ENCODE measurements around the gene UBE2O. TPM values are rescaled to one million over a fixed set of nuclear protein-coding genes. Genes with fewer than 3 reads are reported as not detected.

The UBE2O gene
- total RNA-seq, 1 donor from 2014 or later: 94.3 TPM

GRCh38 chr17:76422860-76423259, 30.1 kb downstream of the UBE2O start:
- no peak overlapping the region for H3K27ac Mint-ChIP-seq (ENCODE audit: unreplicated experiment)
- no peaks in the 10 kb centered on the region for H3K36me3 Mint-ChIP-seq (ENCODE audit: unreplicated experiment)
- H3K27me3 Mint-ChIP-seq (ENCODE audit: unreplicated experiment): no peaks in the 10 kb centered on the region
- peaks cover 7% of the 10 kb centered on the region for H3K9me3 Mint-ChIP-seq (ENCODE audit: unreplicated experiment)
- peaks cover 26% of the 10 kb centered on the region for H3K4me1 Mint-ChIP-seq (ENCODE audit: low read depth, unreplicated experiment)
- TF ChIP-seq, protein P1, sequence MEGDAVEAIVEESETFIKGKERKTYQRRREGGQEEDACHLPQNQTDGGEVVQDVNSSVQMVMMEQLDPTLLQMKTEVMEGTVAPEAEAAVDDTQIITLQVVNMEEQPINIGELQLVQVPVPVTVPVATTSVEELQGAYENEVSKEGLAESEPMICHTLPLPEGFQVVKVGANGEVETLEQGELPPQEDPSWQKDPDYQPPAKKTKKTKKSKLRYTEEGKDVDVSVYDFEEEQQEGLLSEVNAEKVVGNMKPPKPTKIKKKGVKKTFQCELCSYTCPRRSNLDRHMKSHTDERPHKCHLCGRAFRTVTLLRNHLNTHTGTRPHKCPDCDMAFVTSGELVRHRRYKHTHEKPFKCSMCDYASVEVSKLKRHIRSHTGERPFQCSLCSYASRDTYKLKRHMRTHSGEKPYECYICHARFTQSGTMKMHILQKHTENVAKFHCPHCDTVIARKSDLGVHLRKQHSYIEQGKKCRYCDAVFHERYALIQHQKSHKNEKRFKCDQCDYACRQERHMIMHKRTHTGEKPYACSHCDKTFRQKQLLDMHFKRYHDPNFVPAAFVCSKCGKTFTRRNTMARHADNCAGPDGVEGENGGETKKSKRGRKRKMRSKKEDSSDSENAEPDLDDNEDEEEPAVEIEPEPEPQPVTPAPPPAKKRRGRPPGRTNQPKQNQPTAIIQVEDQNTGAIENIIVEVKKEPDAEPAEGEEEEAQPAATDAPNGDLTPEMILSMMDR (IDR thresholded peaks at IDR 0.05; ENCODE audit: partially characterized antibody, unreplicated experiment): no peak
- DNase-seq: no peak
- H3K4me3 Mint-ChIP-seq (ENCODE audit: unreplicated experiment): no peak overlapping the region

DNA sequence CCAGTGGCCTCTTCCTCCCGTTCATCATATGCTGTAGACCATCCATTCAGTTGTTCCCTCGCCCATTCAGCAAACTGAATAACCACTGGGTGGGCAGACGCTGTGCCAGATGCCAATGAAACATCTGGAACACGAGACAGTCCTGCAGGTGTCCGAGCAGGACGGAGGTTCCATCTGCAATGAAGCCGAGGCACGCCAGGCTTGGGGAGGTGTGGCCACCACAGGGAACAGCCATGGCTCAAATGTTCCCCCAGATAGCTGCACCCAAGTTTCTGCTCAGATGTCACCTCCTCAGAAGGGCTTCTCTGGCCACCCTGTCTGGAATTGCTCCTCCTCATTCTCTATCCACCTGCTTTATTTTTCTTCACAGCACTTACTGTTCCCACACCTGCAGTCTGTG, 30.5 kb downstream of the UBE2O start:
- peak overlapping the region; percentile 72 for H3K27ac Mint-ChIP-seq (ENCODE audit: unreplicated experiment)
- H3K4me3 Mint-ChIP-seq (ENCODE audit: unreplicated experiment): no peak overlapping the region
- peaks cover 28% of the 10 kb centered on the region for H3K4me1 Mint-ChIP-seq (ENCODE audit: low read depth, unreplicated experiment)
- no peak for DNase-seq
- H3K27me3 Mint-ChIP-seq (ENCODE audit: unreplicated experiment): no peaks in the 10 kb centered on the region
- peaks cover 7% of the 10 kb centered on the region for H3K9me3 Mint-ChIP-seq (ENCODE audit: unreplicated experiment)
- TF ChIP-seq, protein P1 (IDR thresholded peaks at IDR 0.05; ENCODE audit: partially characterized antibody, unreplicated experiment): no peak
- no peaks in the 10 kb centered on the region for H3K36me3 Mint-ChIP-seq (ENCODE audit: unreplicated experiment)

GRCh38 chr17:76421044-76421407, 31.9 kb downstream of the UBE2O start:
- Mint-ChIP-seq H3K27me3 (ENCODE audit: unreplicated experiment) (no peaks in the 10 kb centered on the region), H3K36me3 (ENCODE audit: unreplicated experiment) (no peaks in the 10 kb centered on the region), H3K4me1 (ENCODE audit: low read depth, unreplicated experiment) (peaks cover 30% of the 10 kb centered on the region), H3K4me3 (ENCODE audit: unreplicated experiment) (no peak overlapping the region), H3K9me3 (ENCODE audit: unreplicated experiment) (peaks cover 7% of the 10 kb centered on the region), H3K27ac (ENCODE audit: unreplicated experiment) (peak overlapping the region; percentile 62)
- TF ChIP-seq, protein P1 (IDR thresholded peaks at IDR 0.05; ENCODE audit: partially characterized antibody, unreplicated experiment): no peak
- DNase-seq: no peak

DNA sequence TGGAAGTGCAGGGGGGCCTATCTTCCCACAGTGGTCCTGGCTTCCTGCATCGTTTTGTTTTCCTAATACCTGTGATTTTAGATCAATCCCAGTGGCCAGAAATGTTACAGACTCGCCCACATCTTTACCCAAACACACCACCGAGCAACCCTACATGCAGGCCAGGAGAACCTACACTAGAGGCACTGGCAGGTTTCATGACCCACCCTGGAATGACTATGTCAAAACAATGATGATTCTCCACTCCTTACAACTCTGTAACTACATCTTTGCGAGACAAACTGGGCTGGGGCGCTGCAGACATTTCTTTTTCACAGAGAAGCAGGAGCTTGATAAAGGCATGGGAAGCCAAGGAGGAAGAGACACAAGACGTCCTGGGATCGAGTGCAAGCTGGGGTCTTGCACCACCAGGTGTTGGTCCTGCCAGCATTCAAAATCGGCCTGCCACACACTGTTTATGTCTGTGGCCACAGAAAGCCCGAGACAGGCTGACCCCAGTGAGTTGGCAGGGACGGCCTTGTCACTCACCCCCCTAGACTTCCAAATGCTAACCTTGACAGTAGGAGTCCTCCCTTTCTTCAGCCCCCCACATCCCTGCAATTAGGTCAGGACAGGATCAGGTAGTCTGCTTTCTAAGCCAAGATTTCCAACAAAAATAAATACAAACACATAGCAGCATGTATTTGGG, 32.5 kb downstream of the UBE2O start:
- Mint-ChIP-seq H3K36me3 (ENCODE audit: unreplicated experiment) (no peaks in the 10 kb centered on the region), H3K4me3 (ENCODE audit: unreplicated experiment) (peak overlapping the region; percentile 14), H3K4me1 (ENCODE audit: low read depth, unreplicated experiment) (peaks cover 30% of the 10 kb centered on the region), H3K27me3 (ENCODE audit: unreplicated experiment) (no peaks in the 10 kb centered on the region), H3K9me3 (ENCODE audit: unreplicated experiment) (peaks cover 7% of the 10 kb centered on the region), H3K27ac (ENCODE audit: unreplicated experiment) (peak overlapping the region; percentile 65)
- TF ChIP-seq, protein P1 (IDR thresholded peaks at IDR 0.05; ENCODE audit: partially characterized antibody, unreplicated experiment): no peak
- no peak for DNase-seq

GRCh38 chr17:76419576-76420260, 33.2 kb downstream of the UBE2O start:
- peaks cover 37% of the 10 kb centered on the region for H3K4me1 Mint-ChIP-seq (ENCODE audit: low read depth, unreplicated experiment)
- no peak overlapping the region for H3K4me3 Mint-ChIP-seq (ENCODE audit: unreplicated experiment)
- peaks cover 7% of the 10 kb centered on the region for H3K9me3 Mint-ChIP-seq (ENCODE audit: unreplicated experiment)
- DNase-seq: no peak
- H3K36me3 Mint-ChIP-seq (ENCODE audit: unreplicated experiment): no peaks in the 10 kb centered on the region
- peak overlapping the region; percentile 81 for H3K27ac Mint-ChIP-seq (ENCODE audit: unreplicated experiment)
- H3K27me3 Mint-ChIP-seq (ENCODE audit: unreplicated experiment): no peaks in the 10 kb centered on the region
- TF ChIP-seq, protein P1 (IDR thresholded peaks at IDR 0.05; ENCODE audit: partially characterized antibody, unreplicated experiment): no peak
